ENCODE measurements around the gene FAM170B.

Gene FAM170B

DNA sequence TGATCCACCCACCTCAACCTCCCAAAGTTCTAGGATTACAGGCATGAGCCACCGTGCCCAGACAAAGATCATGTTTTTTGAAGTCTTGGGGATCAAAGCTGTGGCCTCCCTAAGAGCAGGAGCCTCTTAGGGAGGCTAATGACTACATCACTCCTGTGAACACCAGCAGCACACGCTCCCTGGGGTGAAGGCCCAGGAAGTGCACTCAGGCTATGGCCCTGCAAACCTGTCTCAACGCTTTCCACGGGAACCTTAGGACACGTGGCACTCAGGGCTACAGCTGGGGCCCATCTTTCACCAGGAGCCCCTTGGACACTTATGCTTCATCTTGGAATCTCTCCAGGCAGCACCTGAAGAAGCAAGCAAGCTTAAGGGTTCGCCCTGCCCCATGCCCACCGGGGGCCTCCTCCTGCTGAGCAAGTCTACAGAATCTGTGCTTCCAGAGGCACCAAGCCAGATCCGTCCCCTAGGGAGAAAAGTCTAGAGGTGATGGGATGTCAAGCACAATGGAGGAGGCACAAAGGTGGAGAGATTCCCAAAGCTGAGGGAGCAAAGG, 36.9 kb downstream of the FAM170B start:
- DNase-seq, result no peak

DNA sequence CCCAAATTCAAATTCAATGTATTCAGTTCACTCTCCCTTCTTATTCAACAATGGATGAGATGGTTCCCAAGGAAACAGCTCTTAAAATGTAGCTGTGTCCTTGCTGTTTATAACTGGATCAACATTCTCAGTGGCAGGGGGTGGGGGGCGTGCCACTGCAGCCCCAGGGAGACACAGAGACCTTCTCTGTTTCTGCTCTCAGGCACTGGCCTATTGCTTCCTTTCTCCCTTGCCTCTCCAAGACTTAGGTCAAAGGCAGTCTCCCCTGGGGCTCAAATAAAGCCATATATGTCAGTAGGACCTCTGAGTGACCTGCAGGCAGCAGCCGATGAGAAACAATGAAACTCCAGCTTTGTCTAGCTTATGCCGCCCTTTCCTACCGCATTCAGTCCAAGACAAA, 39.2 kb downstream of the FAM170B start:
- DNase-seq, result no peak

DNA sequence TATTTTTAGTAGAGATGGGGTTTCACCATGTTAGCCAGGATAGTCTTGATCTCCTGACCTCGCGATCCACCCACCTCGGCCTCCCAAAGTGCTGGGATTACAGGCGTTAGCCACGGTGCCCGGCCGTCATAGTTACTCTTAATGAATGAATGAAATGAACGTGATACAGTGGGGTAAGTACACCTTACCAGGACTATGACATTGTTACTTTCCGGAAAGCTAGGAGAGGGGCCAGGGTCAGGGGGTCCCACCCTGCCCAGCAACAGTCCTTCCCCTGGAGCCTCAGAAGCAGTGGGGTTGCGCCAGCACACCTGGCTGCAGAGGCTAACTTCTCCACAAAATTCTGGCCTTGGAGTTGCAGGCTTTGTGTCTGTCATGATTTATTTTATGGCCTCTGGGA, 39.9 kb downstream of the FAM170B start:
- DNase-seq, result no peak

DNA sequence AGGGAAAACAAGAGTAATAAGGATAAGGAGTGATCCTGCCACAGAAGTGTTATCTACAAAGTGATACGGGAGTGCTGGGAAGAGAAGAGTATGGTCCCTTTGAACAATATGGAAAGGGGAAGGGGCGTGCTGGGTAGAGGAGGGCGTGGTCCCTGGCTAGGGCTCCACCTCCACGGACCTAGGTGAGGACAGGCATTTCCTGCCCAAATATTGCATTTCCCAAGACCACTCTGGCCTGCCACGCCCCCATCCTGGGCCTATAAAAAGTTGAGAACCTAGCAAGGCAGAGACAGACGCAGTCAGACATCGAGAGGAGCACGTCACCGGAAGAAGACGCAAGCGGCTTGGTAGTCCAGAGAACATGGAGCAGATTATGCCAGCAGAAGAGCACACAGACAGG, 41.3 kb downstream of the FAM170B start:
- DNase-seq, result no peak

DNA sequence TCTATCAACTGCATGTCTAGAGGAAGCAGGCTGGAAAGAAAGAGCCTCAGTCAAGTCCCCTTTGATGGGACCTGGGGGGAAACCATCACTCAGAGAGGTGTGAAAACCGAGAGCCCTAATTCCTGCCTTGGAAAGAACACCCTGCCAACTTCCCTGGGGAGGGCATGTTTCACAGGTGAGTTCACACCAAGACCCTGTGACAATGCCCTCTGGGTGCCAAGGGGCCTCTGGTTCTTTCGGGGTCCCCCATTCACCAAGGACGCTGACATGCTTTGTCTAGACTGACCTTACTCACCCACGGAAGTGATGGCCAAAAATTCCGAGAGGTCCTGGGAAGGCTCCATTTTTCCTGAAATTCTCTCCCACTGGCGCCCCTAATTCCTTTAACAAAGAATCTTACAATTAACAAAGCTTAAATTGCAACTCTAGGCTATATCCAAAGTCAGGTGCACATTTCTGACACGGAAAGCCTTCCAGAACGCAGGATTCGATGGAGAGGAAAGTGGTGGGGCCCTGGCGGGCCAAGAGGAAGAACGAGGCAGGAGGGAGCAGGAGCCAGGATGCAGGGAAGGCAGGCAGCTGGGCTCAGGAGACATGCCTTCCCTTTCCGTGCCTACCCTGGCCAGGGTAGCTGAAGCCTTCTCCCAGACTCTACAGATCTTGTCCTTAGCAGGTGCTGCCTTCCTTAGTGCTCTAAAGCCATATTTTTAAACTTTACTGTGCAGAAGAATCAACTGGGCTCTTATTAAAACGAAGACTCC, 42.2 kb downstream of the FAM170B start:
- DNase-seq, result no peak

DNA sequence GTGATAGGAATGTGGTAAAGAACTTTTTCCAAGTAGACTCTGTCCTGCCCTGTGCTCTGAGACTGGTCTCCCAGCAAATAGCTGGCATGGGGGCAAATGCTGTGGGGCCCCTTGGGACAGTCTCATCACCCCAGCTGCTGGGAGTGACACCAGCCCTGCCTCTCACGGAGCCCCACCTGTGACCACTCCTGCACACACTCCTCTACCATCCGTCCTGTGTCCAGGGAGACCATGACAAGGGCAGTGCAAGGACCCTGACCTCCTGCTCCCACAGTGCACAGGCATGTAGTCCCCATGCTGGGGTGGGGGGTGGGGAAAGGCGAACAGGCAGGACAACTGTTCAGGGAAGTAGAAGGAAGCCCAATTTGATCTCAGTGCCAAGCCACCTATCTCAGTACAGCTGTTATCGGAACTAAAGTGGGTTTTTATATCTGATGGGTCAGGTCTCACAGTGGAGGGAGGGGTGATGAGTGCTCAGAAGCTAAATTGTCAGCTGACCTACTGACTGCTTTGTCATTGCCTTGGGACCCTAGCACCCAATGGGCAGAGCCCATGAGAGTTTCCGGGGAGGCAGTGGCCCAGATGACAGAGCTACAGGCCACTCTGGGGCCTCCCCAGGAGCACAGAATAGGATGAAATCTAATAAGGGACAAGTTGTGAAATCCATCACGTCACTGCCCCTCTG, 43.0 kb downstream of the FAM170B start:
- no peak for DNase-seq

DNA sequence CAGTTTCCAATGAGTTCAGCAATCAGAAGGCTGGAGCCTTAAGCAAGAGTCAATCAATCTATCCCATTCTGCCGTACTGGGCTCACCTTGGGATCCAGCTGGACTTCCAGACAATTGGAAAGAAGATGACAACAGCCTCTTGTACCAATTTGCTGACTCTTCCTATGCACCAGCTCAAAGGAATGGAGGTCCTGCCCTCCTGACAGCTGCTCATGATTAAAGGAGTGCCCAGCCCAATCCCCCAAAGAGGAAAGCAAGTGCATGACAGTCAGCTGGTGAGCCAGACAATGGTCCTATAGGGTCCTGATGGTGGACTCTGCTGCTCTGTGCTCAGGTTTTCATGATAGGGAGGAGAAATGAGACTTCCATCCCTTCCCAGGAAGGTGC, 43.6 kb downstream of the FAM170B start:
- DNase-seq, result no peak

DNA sequence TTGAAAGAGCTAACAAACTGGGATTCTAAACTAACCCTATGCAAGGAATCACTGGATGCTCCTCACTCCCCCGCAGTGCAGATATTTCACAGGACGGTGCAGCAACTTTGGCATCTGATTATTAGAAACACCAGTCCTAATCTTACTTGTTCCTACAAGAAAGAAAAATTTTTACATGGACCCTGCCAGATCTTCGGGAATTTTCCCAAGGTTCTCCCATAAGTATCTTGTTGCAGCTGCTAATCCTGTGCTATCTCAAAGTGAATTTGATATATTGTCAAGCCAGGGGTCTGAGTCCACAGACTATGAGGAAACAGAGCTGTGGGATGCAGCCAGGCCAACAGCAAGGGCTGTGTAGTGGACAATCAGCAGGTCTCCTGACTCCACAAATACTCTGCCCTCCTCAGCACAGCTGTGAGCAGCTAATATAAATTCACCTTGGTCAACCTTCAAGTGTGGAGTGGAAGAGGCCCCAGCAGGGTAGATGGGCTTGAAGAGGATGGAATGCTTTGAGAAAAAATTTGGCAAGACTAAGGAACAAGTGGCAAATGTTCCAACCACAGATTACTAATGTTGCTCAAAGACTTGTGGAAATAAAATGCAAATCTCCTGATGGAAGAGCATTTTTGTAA, 44.1 kb downstream of the FAM170B start:
- no peak for DNase-seq

DNA sequence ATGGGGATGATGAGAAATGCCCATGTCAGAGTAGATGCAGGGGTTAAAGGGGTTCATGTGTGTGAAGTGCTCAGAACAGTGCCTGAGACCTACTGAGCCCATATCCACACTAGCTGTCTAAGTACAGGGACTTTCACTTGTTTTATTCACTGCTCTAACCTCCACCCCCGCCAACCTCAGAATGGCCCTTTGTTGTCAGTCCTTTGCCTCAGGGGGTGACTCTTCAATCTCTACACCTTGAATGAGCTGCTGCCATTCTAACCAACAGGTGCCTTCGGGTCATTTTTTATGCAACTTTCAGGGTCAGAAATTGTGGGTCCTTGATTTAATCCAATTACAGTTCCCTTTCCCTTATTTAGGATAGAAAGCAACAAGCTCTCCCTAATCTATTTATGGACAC, 44.7 kb downstream of the FAM170B start:
- DNase-seq, result no peak

DNA sequence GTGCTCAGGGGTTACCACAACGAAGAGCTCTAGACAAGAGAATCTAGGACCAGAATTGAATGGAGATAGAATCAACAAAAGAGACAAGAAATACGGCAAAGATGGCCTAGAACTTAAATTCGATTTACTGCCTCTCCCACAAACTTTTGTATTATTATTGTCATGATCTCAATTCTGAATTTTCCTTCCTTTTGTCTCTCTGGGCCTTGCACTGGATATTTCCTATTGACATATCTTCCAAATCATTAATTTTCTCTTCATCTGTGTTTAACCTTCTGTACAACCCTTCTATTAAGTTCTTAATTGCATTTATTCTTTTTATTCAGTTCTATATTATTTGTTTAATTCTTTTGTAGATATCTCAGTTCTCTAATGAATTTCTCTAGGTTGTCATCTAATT, 46.9 kb downstream of the FAM170B start:
- DNase-seq, result no peak

DNA sequence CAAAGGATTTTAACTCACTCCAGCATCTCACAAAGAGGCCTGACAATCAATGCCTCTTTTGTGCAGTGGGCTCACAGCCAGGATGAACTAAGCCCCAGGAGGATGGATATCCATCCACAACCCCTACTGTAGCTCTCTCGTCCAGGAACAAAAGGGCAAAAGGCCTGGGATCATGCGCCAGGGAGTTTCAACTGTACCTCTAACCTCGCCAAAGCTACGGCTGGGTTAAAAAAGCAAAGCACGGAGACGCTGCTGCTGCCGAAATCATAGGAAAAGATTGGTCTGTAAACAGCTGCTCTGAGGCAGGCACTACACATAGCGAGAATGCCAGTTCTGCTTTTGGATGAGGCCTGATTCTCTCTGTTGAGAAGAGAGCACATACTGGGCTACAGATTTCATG, 50.6 kb downstream of the FAM170B start:
- no peak for DNase-seq

DNA sequence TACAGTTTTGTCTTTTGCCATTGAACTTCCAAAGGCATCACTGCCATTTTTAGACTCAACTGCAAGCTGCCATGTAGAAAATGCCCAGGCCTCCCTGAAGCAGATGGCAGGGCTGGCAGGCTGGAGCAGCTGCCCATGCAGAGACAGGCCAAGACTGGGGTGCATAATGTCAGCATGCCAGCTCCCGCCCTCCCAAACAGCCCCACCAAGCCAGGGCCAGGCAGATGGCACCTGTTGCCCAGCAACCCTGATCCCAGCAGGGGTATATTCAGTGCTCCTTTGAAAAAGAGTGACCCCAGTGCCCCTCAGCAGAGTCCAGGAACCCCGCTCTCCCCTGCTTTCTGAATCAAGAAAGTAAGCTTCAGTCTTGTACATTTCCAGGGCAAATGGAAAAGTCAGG, 51.1 kb downstream of the FAM170B start:
- no peak for DNase-seq

DNA sequence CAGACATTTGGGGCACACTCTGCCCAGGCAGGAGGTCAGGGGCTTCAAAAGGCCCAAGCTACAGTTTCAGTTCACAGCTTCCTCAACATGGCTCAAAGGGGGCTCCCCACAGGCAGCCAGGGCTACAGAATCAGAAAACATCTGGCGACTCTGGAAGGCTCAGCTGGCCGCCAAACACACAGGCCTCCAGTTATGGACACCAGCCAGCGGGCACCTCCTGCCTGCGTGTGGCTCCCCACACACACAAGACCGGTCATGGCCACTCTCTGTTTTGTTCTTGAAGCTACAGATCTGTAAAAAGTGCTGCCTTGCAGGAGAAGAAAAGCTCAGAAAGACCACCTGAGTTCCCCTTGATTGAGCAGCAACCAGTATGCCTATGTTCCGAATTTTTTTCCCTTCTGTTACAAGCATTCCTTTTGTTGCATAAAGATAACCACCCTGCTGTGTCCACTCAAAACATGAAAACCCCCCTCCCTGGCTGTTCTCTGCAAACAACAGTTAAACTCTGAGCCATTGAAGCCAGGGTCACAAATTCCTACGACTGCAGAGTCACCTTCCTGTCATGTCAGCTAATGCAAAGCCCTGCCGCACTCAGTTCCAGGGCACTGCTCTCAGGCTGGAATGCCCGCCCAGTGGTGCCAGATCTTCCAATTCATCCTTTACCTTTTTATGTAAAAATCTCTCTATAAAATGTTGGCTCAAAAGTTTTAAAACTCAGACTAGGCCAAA, 52.1 kb downstream of the FAM170B start:
- no peak for DNase-seq
